Psoas muscle (tissue), 8 donors: Measurements from ENCODE around the gene PRSS50. TPM values are rescaled to one million over a fixed set of nuclear protein-coding genes. Genes with fewer than 3 reads are reported as not detected.

Experiments used
- ATAC-seq, 4 donors: fragments of 200-7000 bp; cut with Tn5 transposase; one replicate each; pipeline ENCODE4 v1.9.1; 2020; ENCODE audit warnings: moderate library complexity in 3 of 4, mild to moderate bottlenecking in 2 of 4
- DNase-seq, 2 donors: peaks; one replicate each; pipeline ENCODE4 v3.0.0-alpha.2; 2020
- H3K27ac ChIP-seq: fragments of 200-600 bp; one replicate; pipeline ENCODE4 v1.8.0; 2022
- H3K27me3 ChIP-seq, 3 donors: fragments of 200-600 bp in 1 of 3; one replicate each; pipeline versions ENCODE4 v1.6.1 to v1.8.0; 2013 to 2022; ENCODE audit warnings: low read length in 2 of 3, mild to moderate bottlenecking in 2 of 3, moderate library complexity in 1 of 3; ENCODE audit not compliant: insufficient read depth in 3 of 3
- H3K36me3 ChIP-seq, 2 donors: fragments of 200-600 bp in 1 of 2; one replicate each; pipeline versions ENCODE4 v1.6.1 to v1.8.0; 2013 to 2022; ENCODE audit warnings: low read depth in 1 of 2, mild to moderate bottlenecking in 1 of 2, moderate library complexity in 1 of 2; ENCODE audit not compliant: insufficient read depth in 1 of 2
- H3K4me1 ChIP-seq: fragments of 200-600 bp; one replicate; pipeline ENCODE4 v1.8.0; 2022
- H3K4me3 ChIP-seq: fragments of 200-600 bp; one replicate; pipeline ENCODE4 v1.8.0; 2022; ENCODE audit warnings: mild to moderate bottlenecking
- H3K9me3 ChIP-seq: fragments of 200-600 bp; one replicate; pipeline ENCODE4 v1.8.0; 2022
- CTCF ChIP-seq: fragments of 200-600 bp; IDR thresholded peaks from one replicate; pipeline ENCODE4 v1.8.0; 2022; ENCODE audit warnings: antibody characterized with exemption
- WGBS, 3 donors: extraction: QIAGEN DNeasy Blood & Tissue Kit; methylation state at CpG; one replicate each; pipeline versions ENCODE4 v1.1.6 to v1.1.7; 2013; 5-methylcytosine and 5-hydroxymethylcytosine counted together
- intact Hi-C, 2 donors: fragments of 100-400 bp; cut with DNase I; formaldehyde crosslinking; loops; one replicate each; pipeline versions ENCODE4 v1.11.0 to v1.14.2; 2022
- polyA plus RNA-seq, 3 donors: library from polyadenylated mRNA; stranded (reverse); fragments of 200-250 nt; gene quantifications; one replicate each; pipeline ENCODE4 v1.2.3, GENCODE V29; 2013
- total RNA-seq, 4 donors: library from RNA; stranded (reverse); fragmentation: NEBNext Ultra II Directional in 2 of 4; extraction: Animal tissue kit (Norgen Biotek cat#: 25700) in 2 of 4; gene quantifications; one replicate each; pipeline versions ENCODE4 v1.2.1 to v1.2.4, GENCODE V29; 2021 to 2023
- donor health status: healthy with polysubstance abuse.
- donor health status: DM: no; HTN: no; CAD: no; lungs with moderate emphysema.
- donor health status: Bipolar disorder and iron deficiency.
- donor health status: healthy.
- donor health status: DM: yes; HTN: yes; CAD: no.
- donor health status: DM: no; HTN: no; CAD: no.
- donor health status: DM: no; HTN: no; CAD: no.
- donor health status: DM: yes; HTN: yes; CAD: no.

Gene PRSS50
- total and polyA plus RNA-seq, 7 donors, result 0.01 to 0.34 (median 0.14) TPM; not detected in 1

GRCh38 chr3:46715507-46716175 is 2.0 kb downstream of the PRSS50 start:
- intact Hi-C loops, result no loop called here
- WGBS, 3 donors, result 86 to 88% (median 88%) methylated on average over 11 of the region's 11 CpGs
- TF ChIP-seq CTCF, result no peak
- Histone ChIP-seq H3K9me3 (no peaks in the 10 kb centered on the region), H3K4me1 (peaks cover 7% of the 10 kb centered on the region), H3K36me3 (no peaks in the 10 kb centered on the region), H3K27me3 (peaks cover 0 to 8% (median 3%) of the 10 kb centered on the region in 3 donors), H3K4me3 (no peak overlapping the region), H3K27ac (no peak overlapping the region)
- no peak for ATAC-seq
- peak in 1 of 2 donors; percentile 41 for DNase-seq

- WGBS, 3 donors, result 79 to 91% (median 81%) methylated on average over 10 of the region's 10 CpGs
- TF ChIP-seq CTCF, result no peak
- Histone ChIP-seq H3K36me3 (peaks cover 0 to 3% of the 10 kb centered on the region in 2 donors), H3K4me1 (peaks cover 7% of the 10 kb centered on the region), H3K4me3 (no peak overlapping the region), H3K27me3 (peaks cover 0 to 6% (median 3%) of the 10 kb centered on the region in 3 donors), H3K9me3 (no peaks in the 10 kb centered on the region), H3K27ac (no peak overlapping the region)
- DNase-seq, result no peak
- ATAC-seq, result no peak
- intact Hi-C loops, result no loop called here
These were observed 2.8 kb downstream of the PRSS50 start for GRCh38 chr3:46714728-46715506.

- intact Hi-C loops, result no loop called here
- H3K4me3 ChIP-seq, result no peak overlapping the region
- peak in 1 of 2 donors; percentile 40 for DNase-seq
- H3K4me1 ChIP-seq, result peaks cover 7% of the 10 kb centered on the region
- H3K27ac ChIP-seq, result no peak overlapping the region
- WGBS, 3 donors, result 84 to 89% (median 84%) methylated on average over 22 of the region's 22 CpGs
- peaks cover 0 to 8% of the 10 kb centered on the region in 2 donors for H3K36me3 ChIP-seq
- no peaks in the 10 kb centered on the region for H3K9me3 ChIP-seq
- no peak for ATAC-seq
- peaks cover 0 to 5% (median 3%) of the 10 kb centered on the region in 3 donors for H3K27me3 ChIP-seq
- TF ChIP-seq CTCF, result no peak
These were observed 3.6 kb downstream of the PRSS50 start for GRCh38 chr3:46713898-46714552.

GRCh38 chr3:46713050-46713897 is 4.4 kb downstream of the PRSS50 start:
- ATAC-seq (no peak), DNase-seq (no peak)
- Histone ChIP-seq H3K9me3 (no peaks in the 10 kb centered on the region), H3K4me1 (peaks cover 10% of the 10 kb centered on the region), H3K4me3 (no peak overlapping the region), H3K36me3 (peaks cover 0 to 8% of the 10 kb centered on the region in 2 donors), H3K27ac (no peak overlapping the region), H3K27me3 (peaks cover 0 to 5% (median 3%) of the 10 kb centered on the region in 3 donors)
- TF ChIP-seq CTCF, result no peak
- WGBS, 3 donors, result 80 to 89% (median 82%) methylated on average over 14 of the region's 14 CpGs
- intact Hi-C loops, result no loop called here
